Right lobe of liver (tissue), 6 donors: Measurements from ENCODE around the gene STON2. TPM values are rescaled to one million over a fixed set of nuclear protein-coding genes. Genes with fewer than 3 reads are reported as not detected.

Source experiments
- ATAC-seq, 4 donors: fragments of 200-7000 bp; cut with Tn5 transposase; one replicate each; pipeline ENCODE4 v1.9.1; 2020; ENCODE audit warnings: mild to moderate bottlenecking in 4 of 4, moderate library complexity in 4 of 4
- DNase-seq, 3 donors: peaks; one replicate each; pipeline ENCODE4 v3.0.0-alpha.2; 2020
- H3K27ac ChIP-seq, 3 donors: fragments of 200-600 bp; one replicate each; pipeline ENCODE4 v1.8.0; 2022
- H3K27me3 ChIP-seq, 2 donors: fragments of 200-600 bp; one replicate each; pipeline ENCODE4 v1.8.0; 2022
- H3K36me3 ChIP-seq, 4 donors: fragments of 200-600 bp; sonication (generic) in 1 of 4; one replicate each; pipeline versions ENCODE4 v1.5.1 to v1.8.0; 2017 to 2022; ENCODE audit warnings: control low read depth in 1 of 4
- H3K4me1 ChIP-seq, 4 donors: fragments of 200-600 bp; sonication (generic) in 1 of 4; one replicate each; pipeline versions ENCODE4 v1.5.1 to v1.8.0; 2017 to 2022; ENCODE audit warnings: control low read depth in 1 of 4
- H3K4me3 ChIP-seq, 3 donors: fragments of 200-600 bp; one replicate each; pipeline ENCODE4 v1.8.0; 2022
- H3K9me3 ChIP-seq, 4 donors: fragments of 200-600 bp; sonication (generic) in 1 of 4; one replicate each; pipeline versions ENCODE4 v1.5.1 to v1.8.0; 2017 to 2022; ENCODE audit warnings: control low read depth in 1 of 4
- CTCF ChIP-seq, 4 donors: fragments of 200-600 bp in 3 of 4; fragments of 450-650 bp in 1 of 4; IDR thresholded peaks; one replicate each; pipeline versions ENCODE4 v1.5.1 to v1.8.0; 2016 to 2022; ENCODE audit warnings: antibody characterized with exemption in 4 of 4, mild to moderate bottlenecking in 2 of 4
- POLR2A ChIP-seq: fragments of 450-650 bp; IDR thresholded peaks from one replicate; pipeline ENCODE4 v1.6.1; 2017; ENCODE audit warnings: antibody characterized with exemption, mild to moderate bottlenecking
- WGBS: methylation state at CpG from one replicate; pipeline ENCODE4 v1.1.6; 2018; ENCODE audit warnings: low coverage, low lambda C conversion rate; ENCODE audit not compliant: insufficient coverage; ENCODE audit errors: missing lambda C conversion rate; 5-methylcytosine and 5-hydroxymethylcytosine counted together
- intact Hi-C, 2 donors: fragments of 100-400 bp; cut with DNase I; formaldehyde crosslinking; loops; one replicate each; pipeline versions ENCODE4 v1.11.2 to v1.14.1; 2022
- total RNA-seq, 6 experiments: library from RNA; depleted of rRNA in 2 of 6; stranded (reverse); fragments of >200 nt in 2 of 6; fragmentation: NEBNext Ultra II Directional in 3 of 6; extraction: Animal tissue kit (Norgen Biotek cat#: 25700) in 3 of 6; gene quantifications; one replicate each; pipeline versions ENCODE4 v1.1.0 to v1.2.4, GENCODE V29; 2016 to 2023
- donor health status: DM: no; HTN: yes; CAD: no.
- donor health status: DM: no; HTN: no; CAD: no.
- donor health status: DM: no; HTN: no; CAD: no.
- donor health status: DM: no; HTN: yes; CAD: no.
- donor health status: DM: no; HTN: yes; CAD: no.

STON2 gene
- total RNA-seq, 6 experiments from 2014 or later = 4.9 to 23.7 (median 10.7) TPM

- no peak for DNase-seq
- Histone ChIP-seq H3K27me3 (no peaks in the 10 kb centered on the region), H3K27ac (no peak overlapping the region), H3K4me3 (no peak overlapping the region), H3K36me3 (no peaks in the 10 kb centered on the region), H3K4me1 (no peaks in the 10 kb centered on the region), H3K9me3 (no peaks in the 10 kb centered on the region)
- WGBS = 67% methylated on average over 4 of the region's 4 CpGs
- no peak for TF ChIP-seq POLR2A
- no peak for TF ChIP-seq CTCF (IDR thresholded peaks at IDR 0.05)
- intact Hi-C loops = no loop called here
- ATAC-seq = peak in 1 of 4 donors; percentile 80
Observed at GRCh38 chr14:81337073-81337472, 63.1 kb downstream of the STON2 start.

- no peak for TF ChIP-seq CTCF (IDR thresholded peaks at IDR 0.05)
- no peak for TF ChIP-seq POLR2A
- no peak overlapping the region for H3K4me3 ChIP-seq
- H3K27me3 ChIP-seq = no peaks in the 10 kb centered on the region
- H3K4me1 ChIP-seq = no peaks in the 10 kb centered on the region
- DNase-seq (no peak), ATAC-seq (no peak)
- intact Hi-C loops = no loop called here
- 100% methylated on average over 3 of the region's 3 CpGs for WGBS
- H3K27ac ChIP-seq = no peak overlapping the region
- H3K36me3 ChIP-seq = no peaks in the 10 kb centered on the region
- no peaks in the 10 kb centered on the region for H3K9me3 ChIP-seq
Observed at GRCh38 chr14:81336009-81336408, 64.1 kb downstream of the STON2 start.

GRCh38 chr14:81332725-81333124 is 67.4 kb downstream of the STON2 start:
- Histone ChIP-seq H3K36me3 (no peaks in the 10 kb centered on the region), H3K27ac (no peak overlapping the region), H3K27me3 (no peaks in the 10 kb centered on the region), H3K9me3 (no peaks in the 10 kb centered on the region), H3K4me1 (no peaks in the 10 kb centered on the region), H3K4me3 (no peak overlapping the region)
- ATAC-seq = peak; percentile 42 to 69 (median 67)
- intact Hi-C loops = no loop called here
- no peak for DNase-seq
- TF ChIP-seq POLR2A (no peak), CTCF (IDR thresholded peaks at IDR 0.05) (no peak)
- 35% methylated on average over 1 of the region's 1 CpG for WGBS

GRCh38 chr14:81331229-81332021 is 68.7 kb downstream of the STON2 start:
- no peak for DNase-seq
- no peaks in the 10 kb centered on the region for H3K27me3 ChIP-seq
- peak in 1 of 4 donors; percentile 32 for ATAC-seq
- H3K4me1 ChIP-seq = no peaks in the 10 kb centered on the region
- no peak overlapping the region for H3K4me3 ChIP-seq
- intact Hi-C loops = no loop called here
- no peak overlapping the region for H3K27ac ChIP-seq
- no peaks in the 10 kb centered on the region for H3K36me3 ChIP-seq
- WGBS = 60% methylated on average over 3 of the region's 4 CpGs
- TF ChIP-seq POLR2A (no peak), CTCF (IDR thresholded peaks at IDR 0.05) (no peak)
- H3K9me3 ChIP-seq = no peaks in the 10 kb centered on the region
